Raji (cell line): ENCODE data around the gene NELL1.

Experiments
- POLR2A ChIP-seq: IDR thresholded peaks from 2 replicates; pipeline ENCODE4 v1.6.1; 2011; ENCODE audit warnings: low read depth, low read length, control low read depth; ENCODE audit not compliant: insufficient read depth

NELL1 gene

GRCh38 chr11:20933086-20933485, 263.7 kb downstream of the NELL1 start:
- TF ChIP-seq POLR2A = no peak

GRCh38 chr11:20933958-20934357, 264.6 kb downstream of the NELL1 start:
- no peak for TF ChIP-seq POLR2A

DNA sequence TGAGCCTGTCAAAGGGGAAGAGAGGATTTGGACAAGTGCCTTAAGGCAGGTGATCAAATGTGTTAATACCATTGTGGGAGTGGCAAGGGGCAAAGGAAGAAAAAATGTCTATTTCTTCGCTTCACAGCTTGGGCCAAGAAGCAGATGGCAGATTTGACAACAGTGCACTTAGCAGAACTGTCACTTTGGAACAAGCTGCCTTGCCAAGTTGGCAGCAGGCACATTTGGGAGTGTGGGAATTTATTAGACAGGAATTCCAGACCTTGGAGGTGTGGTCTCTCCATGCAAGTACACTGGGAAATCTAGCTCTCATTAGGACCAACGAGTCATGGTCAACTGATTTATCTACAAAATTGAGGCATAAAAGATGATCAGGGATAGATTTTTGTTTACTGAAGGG, 265.1 kb downstream of the NELL1 start:
- no peak for TF ChIP-seq POLR2A

- no peak for TF ChIP-seq POLR2A
Observed at GRCh38 chr11:20937826-20938225, 268.4 kb downstream of the NELL1 start.

- no peak for TF ChIP-seq POLR2A
Observed at GRCh38 chr11:20949585-20949984, 280.2 kb downstream of the NELL1 start.

DNA sequence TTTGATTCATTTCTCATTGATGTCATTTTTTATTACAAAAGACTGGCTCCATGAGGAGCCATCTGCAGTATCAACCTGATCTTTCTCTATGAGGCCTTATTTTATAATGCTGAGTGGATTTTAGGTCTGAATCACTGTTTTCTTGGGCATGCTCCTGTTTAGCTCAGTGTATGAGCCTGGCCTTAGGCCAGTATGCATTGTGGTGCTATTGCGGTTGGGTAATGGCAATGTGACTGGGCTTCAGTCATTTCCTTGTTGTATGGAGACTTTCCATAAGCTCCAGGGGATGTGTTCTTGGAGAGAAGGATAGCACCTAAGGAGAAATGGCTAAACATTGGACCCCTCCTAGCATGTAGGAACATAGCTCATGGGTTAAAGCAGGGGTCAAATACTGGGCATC, 293.2 kb downstream of the NELL1 start:
- TF ChIP-seq POLR2A = no peak

GRCh38 chr11:20963596-20963995, 294.2 kb downstream of the NELL1 start:
- TF ChIP-seq POLR2A = no peak

DNA sequence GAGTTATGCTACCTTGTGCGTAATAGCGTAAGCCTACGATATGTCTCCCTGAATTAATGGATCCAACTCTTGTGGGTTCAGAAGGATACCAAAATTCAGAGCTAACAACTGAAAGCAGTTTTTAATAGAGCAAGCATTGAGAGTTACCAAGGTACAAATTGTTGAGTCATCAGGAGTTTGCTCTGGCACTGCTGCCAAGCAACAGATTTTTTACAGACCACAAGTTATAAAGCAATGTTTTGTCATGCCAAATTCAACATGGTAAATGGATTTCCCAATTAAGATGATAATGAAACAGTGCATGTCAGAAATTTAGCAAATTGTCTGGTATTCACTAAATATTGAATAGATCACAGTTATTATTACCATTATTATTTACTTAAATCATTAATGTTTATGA, 295.6 kb downstream of the NELL1 start:
- TF ChIP-seq POLR2A = no peak

DNA sequence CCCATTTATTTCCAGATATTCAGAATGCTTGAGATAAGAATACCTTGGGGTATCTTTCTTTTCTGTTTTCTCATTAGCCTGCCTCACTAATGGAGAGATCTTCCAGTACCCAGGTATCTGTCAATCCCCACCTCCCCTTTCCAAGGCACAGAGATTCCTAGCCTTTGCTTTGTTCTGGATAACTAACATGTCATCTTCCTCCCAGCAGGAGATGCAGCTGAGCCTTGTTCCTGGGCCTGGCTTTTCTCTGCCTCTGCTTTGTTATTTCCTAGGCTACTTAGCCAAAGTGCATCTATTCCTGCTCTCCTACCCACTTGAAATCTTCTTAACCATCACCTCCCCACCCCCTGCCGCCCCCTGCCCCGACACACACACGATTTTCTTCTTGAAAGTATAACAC, 297.1 kb downstream of the NELL1 start:
- no peak for TF ChIP-seq POLR2A

GRCh38 chr11:20973940-20974559, 304.7 kb downstream of the NELL1 start:
- no peak for TF ChIP-seq POLR2A

- no peak for TF ChIP-seq POLR2A
Observed at GRCh38 chr11:20980736-20981135, 311.4 kb downstream of the NELL1 start.

DNA sequence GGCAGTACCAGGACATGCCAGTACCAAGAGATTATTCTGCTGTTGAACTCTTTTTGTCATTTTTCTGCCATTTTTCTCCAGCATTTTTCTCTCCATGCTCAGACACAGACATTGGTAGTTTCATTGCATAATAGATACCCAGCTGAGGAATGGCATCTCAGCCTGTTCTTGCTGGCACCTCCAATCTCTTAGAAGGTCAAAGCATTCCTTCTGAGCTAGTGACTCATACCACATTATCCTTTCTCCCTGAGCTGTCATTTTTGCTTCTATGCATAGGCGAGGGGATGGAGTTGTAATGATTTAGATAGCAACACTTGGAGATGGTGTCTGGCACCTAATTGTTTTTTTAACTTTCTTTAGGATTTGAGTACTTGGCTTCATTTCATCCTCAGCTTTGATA, 321.1 kb downstream of the NELL1 start:
- no peak for TF ChIP-seq POLR2A

- no peak for TF ChIP-seq POLR2A
Observed at GRCh38 chr11:20991471-20991870, 322.1 kb downstream of the NELL1 start.

- no peak for TF ChIP-seq POLR2A
Observed at GRCh38 chr11:21007297-21007696, 337.9 kb downstream of the NELL1 start.

DNA sequence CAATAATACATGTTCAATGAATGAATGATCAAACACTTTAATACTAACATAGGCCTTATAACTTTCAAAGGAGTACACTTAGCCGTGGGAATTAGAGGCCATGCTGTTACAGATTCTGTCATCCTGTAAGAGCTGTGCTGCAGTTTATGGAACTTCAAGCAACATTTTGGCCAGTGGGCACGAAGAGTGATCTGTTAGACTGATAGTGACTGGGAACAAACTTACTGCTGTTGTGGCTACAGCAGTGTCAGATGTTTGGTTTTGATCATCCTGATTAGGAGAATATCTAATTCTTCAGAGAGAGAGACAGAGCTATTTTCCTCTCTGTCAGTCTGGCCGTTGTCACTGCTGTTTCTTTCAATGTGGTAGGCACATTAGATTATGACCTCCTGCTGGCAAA, 348.9 kb downstream of the NELL1 start:
- no peak for TF ChIP-seq POLR2A

GRCh38 chr11:21026685-21027084, 357.3 kb downstream of the NELL1 start:
- TF ChIP-seq POLR2A = no peak

GRCh38 chr11:21037850-21038249, 368.5 kb downstream of the NELL1 start:
- no peak for TF ChIP-seq POLR2A

- no peak for TF ChIP-seq POLR2A
Observed at GRCh38 chr11:21038801-21039200, 369.4 kb downstream of the NELL1 start.

DNA sequence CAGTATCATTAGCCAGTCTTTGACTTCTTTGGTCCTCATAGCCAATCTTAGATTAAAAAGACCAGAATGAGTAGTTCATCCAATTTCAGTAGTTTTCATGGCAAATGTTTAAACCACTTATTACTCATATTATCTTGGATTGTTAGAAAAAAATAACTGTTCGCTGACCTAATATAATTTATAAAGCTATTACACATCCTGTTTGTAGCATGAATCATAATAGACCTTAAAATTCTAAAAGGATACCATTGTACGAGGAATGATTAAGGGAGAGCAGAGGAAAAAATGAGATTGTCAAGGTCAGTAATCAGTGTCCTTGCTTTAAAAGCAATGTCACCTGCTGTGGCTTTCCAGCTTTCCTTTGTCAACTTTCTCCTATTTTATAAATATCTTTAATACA, 371.2 kb downstream of the NELL1 start:
- no peak for TF ChIP-seq POLR2A
